Liver (tissue), 9 donors: ENCODE results near the gene OMA1. TPM values are rescaled to one million over a fixed set of nuclear protein-coding genes. Genes with fewer than 3 reads are reported as not detected.

Source experiments
- DNase-seq: peaks from one replicate; pipeline ENCODE4 v3.0.0-alpha.2; 2017; ENCODE audit warnings: low spot score
- H3K27ac ChIP-seq, 2 donors: one replicate each; pipeline ENCODE4 v1.7.0; 2013; ENCODE audit warnings: inconsistent platforms in 2 of 2, low read length in 2 of 2, control low read depth in 1 of 2, low read depth in 1 of 2, mild to moderate bottlenecking in 1 of 2
- H3K27me3 ChIP-seq, 4 donors: one replicate each; pipeline versions ENCODE4 v1.6.1 to v1.7.0; 2013; ENCODE audit warnings: low read length in 3 of 4, inconsistent platforms in 1 of 4, mild to moderate bottlenecking in 1 of 4, moderate library complexity in 1 of 4; ENCODE audit not compliant: control insufficient read depth in 4 of 4, insufficient read depth in 4 of 4
- H3K36me3 ChIP-seq, 4 donors: one replicate each; pipeline versions ENCODE4 v1.6.1 to v1.7.0; 2013; ENCODE audit warnings: low read length in 3 of 4, mild to moderate bottlenecking in 3 of 4, low read depth in 1 of 4, moderate library complexity in 1 of 4; ENCODE audit not compliant: control insufficient read depth in 4 of 4, insufficient read depth in 3 of 4
- H3K4me1 ChIP-seq, 4 donors: one replicate each; pipeline versions ENCODE4 v1.6.1 to v1.7.0; 2013; ENCODE audit warnings: low read length in 3 of 4, mild to moderate bottlenecking in 3 of 4, moderate library complexity in 1 of 4; ENCODE audit not compliant: control insufficient read depth in 4 of 4, insufficient read depth in 4 of 4
- H3K4me3 ChIP-seq, 3 donors: one replicate each; pipeline versions ENCODE4 v1.6.1 to v1.7.0; 2013; ENCODE audit warnings: low read length in 3 of 3, control low read depth in 1 of 3, low read depth in 1 of 3, mild to moderate bottlenecking in 1 of 3
- H3K9ac ChIP-seq, 2 donors: one replicate each; pipeline ENCODE4 v1.7.0; 2013; ENCODE audit warnings: low read length in 2 of 2, mild to moderate bottlenecking in 2 of 2, moderate library complexity in 2 of 2, control low read depth in 1 of 2, low read depth in 1 of 2
- H3K9me3 ChIP-seq, 4 donors: one replicate each; pipeline versions ENCODE4 v1.6.1 to v1.7.0; 2013; ENCODE audit warnings: low read length in 3 of 4; ENCODE audit not compliant: control insufficient read depth in 4 of 4
- ATF3 ChIP-seq: IDR thresholded peaks from 2 replicates; pipeline ENCODE4 v1.6.1; 2016; ENCODE audit warnings: antibody characterized with exemption
- CTCF ChIP-seq: fragments of 150-350 bp; IDR thresholded peaks from 2 replicates; pipeline ENCODE4 v1.5.1; 2017; ENCODE audit warnings: improper control_type of control experiment, low read depth, low read length; ENCODE audit not compliant: missing input control
- EGR1 ChIP-seq, 2 donors: IDR thresholded peaks; 2 replicates each; pipeline ENCODE4 v1.6.1; 2016 to 2018; ENCODE audit warnings: antibody characterized with exemption in 2 of 2, low read depth in 2 of 2
- FOXA1 ChIP-seq: IDR thresholded peaks from 2 replicates; pipeline ENCODE4 v1.6.1; 2016; ENCODE audit warnings: antibody characterized with exemption
- FOXA2 ChIP-seq: IDR thresholded peaks from 2 replicates; pipeline ENCODE4 v1.6.1; 2016; ENCODE audit warnings: antibody characterized with exemption
- HNF4A ChIP-seq, 2 donors: conservative IDR thresholded peaks; 2 replicates each; pipeline ENCODE4 v1.6.1; 2016; ENCODE audit warnings: antibody characterized with exemption in 2 of 2, mild to moderate bottlenecking in 2 of 2
- HNF4G ChIP-seq: IDR thresholded peaks from 2 replicates; pipeline ENCODE4 v1.6.1; 2016; ENCODE audit warnings: antibody characterized with exemption
- JUND ChIP-seq, 2 donors: IDR thresholded peaks; 2 replicates each; pipeline ENCODE4 v1.6.1; 2016; ENCODE audit warnings: antibody characterized with exemption in 2 of 2
- MAX ChIP-seq: IDR thresholded peaks from 2 replicates; pipeline ENCODE4 v1.6.1; 2016; ENCODE audit warnings: antibody characterized with exemption
- NR2F2 ChIP-seq: IDR thresholded peaks from 2 replicates; pipeline ENCODE4 v1.6.1; 2016; ENCODE audit warnings: antibody characterized with exemption
- RAD21 ChIP-seq, 2 donors: IDR thresholded peaks; 2 replicates each; pipeline ENCODE4 v1.6.1; 2016; ENCODE audit warnings: antibody characterized with exemption in 2 of 2, mild to moderate bottlenecking in 2 of 2
- RXRA ChIP-seq, 2 donors: IDR thresholded peaks; 2 replicates each; pipeline ENCODE4 v1.6.1; 2017 to 2018; ENCODE audit warnings: antibody characterized with exemption in 2 of 2, mild to moderate bottlenecking in 1 of 2
- SP1 ChIP-seq: IDR thresholded peaks from 2 replicates; pipeline ENCODE4 v1.6.1; 2018; ENCODE audit warnings: antibody characterized with exemption, mild to moderate bottlenecking
- TAF1 ChIP-seq: conservative IDR thresholded peaks from 2 replicates; pipeline ENCODE4 v1.6.1; 2016; ENCODE audit warnings: antibody characterized with exemption, mild to moderate bottlenecking
- YY1 ChIP-seq: IDR thresholded peaks from 2 replicates; pipeline ENCODE4 v1.6.1; 2016; ENCODE audit warnings: antibody characterized with exemption, mild to moderate bottlenecking
- WGBS: extraction: QIAGEN DNeasy Blood & Tissue Kit; methylation state at CpG from one replicate; pipeline ENCODE4 v1.1.7; 2013; 5-methylcytosine and 5-hydroxymethylcytosine counted together
- polyA plus RNA-seq, 2 donors: library from polyadenylated mRNA; stranded (reverse) in 1 of 2; unstranded in 1 of 2; fragments of 200-250 nt in 1 of 2; fragments of >200 nt in 1 of 2; fragmentation: Nextera tagmentation in 1 of 2; extraction: Ambion mirVana in 1 of 2; gene quantifications; one replicate each; pipeline versions ENCODE4 v1.2.1 to v1.2.3, GENCODE V29; 2013 to 2015
- total RNA-seq, 2 donors: library from RNA; depleted of rRNA; stranded (reverse); fragments of >200 nt; gene quantifications; one replicate each; pipeline ENCODE4 v1.2.3, GENCODE V29; 2014
- TF ChIP-seq, protein P1 (sequence below): IDR thresholded peaks from 2 replicates; pipeline ENCODE4 v1.6.1; 2016; ENCODE audit warnings: antibody characterized with exemption, mild to moderate bottlenecking
- TF ChIP-seq, protein P2 (sequence below): IDR thresholded peaks from 2 replicates; pipeline ENCODE4 v1.6.1; 2016; ENCODE audit warnings: antibody characterized with exemption
- donor health status: healthy.
- donor health status: healthy.
- donor health status: healthy.
- donor health status: healthy.
- donor health status: healthy.

The OMA1 gene
- total and polyA plus RNA-seq, 4 donors = 9.1 to 31.0 (median 16.1) TPM

GRCh38 chr1:58508629-58509028, 37.9 kb downstream of the OMA1 start:
- 94% methylated on average over 3 of the region's 3 CpGs for WGBS
- Histone ChIP-seq H3K4me1 (no peaks in the 10 kb centered on the region), H3K9ac (no peak overlapping the region), H3K36me3 (peaks cover 0 to 12% (median 4%) of the 10 kb centered on the region in 4 donors), H3K27me3 (no peaks in the 10 kb centered on the region), H3K9me3 (peaks cover 0 to 4% (median 0%) of the 10 kb centered on the region in 4 donors), H3K27ac (no peak overlapping the region), H3K4me3 (no peak overlapping the region)
- TF ChIP-seq EGR1 (IDR thresholded peaks at IDR 0.05; ENCODE audit: low read depth in 2 of 2) (no peak), TAF1 (no peak)
- DNase-seq = no peak

DNA sequence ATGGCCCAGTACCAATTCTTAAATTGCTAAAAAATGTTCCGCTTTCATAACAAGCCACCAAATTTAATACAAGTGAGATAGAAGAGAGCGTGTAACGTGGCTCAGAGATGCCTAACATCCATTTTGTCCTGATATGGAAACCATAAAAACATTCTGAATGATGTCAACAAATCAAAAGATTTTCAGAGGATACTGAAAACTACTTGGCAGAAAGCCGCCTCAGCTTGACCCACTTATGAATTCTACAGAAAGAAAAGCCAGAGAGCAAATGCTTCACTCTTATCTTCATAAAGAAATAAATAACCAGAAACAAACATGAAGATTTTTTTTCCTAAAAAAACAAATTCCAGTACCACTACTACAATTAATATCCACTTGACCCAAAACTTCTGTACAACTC, 41.2 kb downstream of the OMA1 start:
- DNase-seq = no peak
- Histone ChIP-seq H3K27me3 (no peaks in the 10 kb centered on the region), H3K4me3 (no peak overlapping the region), H3K4me1 (no peaks in the 10 kb centered on the region), H3K9ac (no peak overlapping the region), H3K9me3 (no peaks in the 10 kb centered on the region), H3K36me3 (peaks cover 2 to 13% (median 5%) of the 10 kb centered on the region in 4 donors), H3K27ac (no peak overlapping the region)
- WGBS = 78% methylated on average over 4 of the region's 4 CpGs
- TF ChIP-seq, protein P1, sequence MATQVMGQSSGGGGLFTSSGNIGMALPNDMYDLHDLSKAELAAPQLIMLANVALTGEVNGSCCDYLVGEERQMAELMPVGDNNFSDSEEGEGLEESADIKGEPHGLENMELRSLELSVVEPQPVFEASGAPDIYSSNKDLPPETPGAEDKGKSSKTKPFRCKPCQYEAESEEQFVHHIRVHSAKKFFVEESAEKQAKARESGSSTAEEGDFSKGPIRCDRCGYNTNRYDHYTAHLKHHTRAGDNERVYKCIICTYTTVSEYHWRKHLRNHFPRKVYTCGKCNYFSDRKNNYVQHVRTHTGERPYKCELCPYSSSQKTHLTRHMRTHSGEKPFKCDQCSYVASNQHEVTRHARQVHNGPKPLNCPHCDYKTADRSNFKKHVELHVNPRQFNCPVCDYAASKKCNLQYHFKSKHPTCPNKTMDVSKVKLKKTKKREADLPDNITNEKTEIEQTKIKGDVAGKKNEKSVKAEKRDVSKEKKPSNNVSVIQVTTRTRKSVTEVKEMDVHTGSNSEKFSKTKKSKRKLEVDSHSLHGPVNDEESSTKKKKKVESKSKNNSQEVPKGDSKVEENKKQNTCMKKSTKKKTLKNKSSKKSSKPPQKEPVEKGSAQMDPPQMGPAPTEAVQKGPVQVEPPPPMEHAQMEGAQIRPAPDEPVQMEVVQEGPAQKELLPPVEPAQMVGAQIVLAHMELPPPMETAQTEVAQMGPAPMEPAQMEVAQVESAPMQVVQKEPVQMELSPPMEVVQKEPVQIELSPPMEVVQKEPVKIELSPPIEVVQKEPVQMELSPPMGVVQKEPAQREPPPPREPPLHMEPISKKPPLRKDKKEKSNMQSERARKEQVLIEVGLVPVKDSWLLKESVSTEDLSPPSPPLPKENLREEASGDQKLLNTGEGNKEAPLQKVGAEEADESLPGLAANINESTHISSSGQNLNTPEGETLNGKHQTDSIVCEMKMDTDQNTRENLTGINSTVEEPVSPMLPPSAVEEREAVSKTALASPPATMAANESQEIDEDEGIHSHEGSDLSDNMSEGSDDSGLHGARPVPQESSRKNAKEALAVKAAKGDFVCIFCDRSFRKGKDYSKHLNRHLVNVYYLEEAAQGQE = no peak
- TF ChIP-seq NR2F2 (no peak), HNF4G (no peak), MAX (no peak), TAF1 (no peak), HNF4A (conservative IDR thresholded peaks at IDR 0.05) (no peak), CTCF (no peak), RXRA (IDR thresholded peaks at IDR 0.05) (no peak), RAD21 (IDR thresholded peaks at IDR 0.05) (no peak), YY1 (no peak), FOXA2 (no peak), JUND (IDR thresholded peaks at IDR 0.05) (no peak), SP1 (no peak), EGR1 (IDR thresholded peaks at IDR 0.05; ENCODE audit: low read depth in 2 of 2) (no peak), ATF3 (no peak), FOXA1 (no peak)
- TF ChIP-seq, protein P2, sequence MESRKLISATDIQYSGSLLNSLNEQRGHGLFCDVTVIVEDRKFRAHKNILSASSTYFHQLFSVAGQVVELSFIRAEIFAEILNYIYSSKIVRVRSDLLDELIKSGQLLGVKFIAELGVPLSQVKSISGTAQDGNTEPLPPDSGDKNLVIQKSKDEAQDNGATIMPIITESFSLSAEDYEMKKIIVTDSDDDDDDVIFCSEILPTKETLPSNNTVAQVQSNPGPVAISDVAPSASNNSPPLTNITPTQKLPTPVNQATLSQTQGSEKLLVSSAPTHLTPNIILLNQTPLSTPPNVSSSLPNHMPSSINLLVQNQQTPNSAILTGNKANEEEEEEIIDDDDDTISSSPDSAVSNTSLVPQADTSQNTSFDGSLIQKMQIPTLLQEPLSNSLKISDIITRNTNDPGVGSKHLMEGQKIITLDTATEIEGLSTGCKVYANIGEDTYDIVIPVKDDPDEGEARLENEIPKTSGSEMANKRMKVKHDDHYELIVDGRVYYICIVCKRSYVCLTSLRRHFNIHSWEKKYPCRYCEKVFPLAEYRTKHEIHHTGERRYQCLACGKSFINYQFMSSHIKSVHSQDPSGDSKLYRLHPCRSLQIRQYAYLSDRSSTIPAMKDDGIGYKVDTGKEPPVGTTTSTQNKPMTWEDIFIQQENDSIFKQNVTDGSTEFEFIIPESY = no peak
